Small intestine (tissue), 7 donors: ENCODE data around the gene SLC26A3. TPM values are rescaled to one million over a fixed set of nuclear protein-coding genes. Genes with fewer than 3 reads are reported as not detected.

Experiments
- DNase-seq, 2 donors: peaks; one replicate each; pipeline versions ENCODE4 v3.0.0 to v3.0.0-alpha.2; 2013
- FAIRE-seq: peaks from 2 replicates; lab custom pipeline; 2012; peaks lifted over from hg19 to GRCh38; lab: Jason Lieb, UNC
- H3K27ac ChIP-seq, 3 donors: one replicate each; pipeline ENCODE4 v1.5.1; 2013; ENCODE audit warnings: low read length in 2 of 3, mild to moderate bottlenecking in 2 of 3, control low read depth in 1 of 3, inconsistent platforms in 1 of 3, low read depth in 1 of 3, moderate library complexity in 1 of 3
- H3K27me3 ChIP-seq, 3 donors: one replicate each; pipeline ENCODE4 v1.6.1; 2013; ENCODE audit warnings: low read length in 3 of 3, inconsistent platforms in 1 of 3; ENCODE audit not compliant: control insufficient read depth in 3 of 3, insufficient read depth in 3 of 3
- H3K36me3 ChIP-seq, 3 donors: one replicate each; pipeline ENCODE4 v1.6.1; 2013; ENCODE audit warnings: low read length in 3 of 3, inconsistent platforms in 1 of 3, low read depth in 1 of 3, mild to moderate bottlenecking in 1 of 3, moderate library complexity in 1 of 3; ENCODE audit not compliant: control insufficient read depth in 3 of 3, insufficient read depth in 2 of 3
- H3K4me1 ChIP-seq, 3 donors: one replicate each; pipeline ENCODE4 v1.6.1; 2013; ENCODE audit warnings: low read length in 2 of 3, inconsistent platforms in 1 of 3, low read depth in 1 of 3, mild to moderate bottlenecking in 1 of 3, moderate library complexity in 1 of 3; ENCODE audit not compliant: control insufficient read depth in 3 of 3, insufficient read depth in 2 of 3
- H3K4me3 ChIP-seq, 3 donors: one replicate each; pipeline ENCODE4 v1.5.1; 2013; ENCODE audit warnings: low read length in 3 of 3, control low read depth in 1 of 3, inconsistent platforms in 1 of 3, low read depth in 1 of 3, mild to moderate bottlenecking in 1 of 3, moderate library complexity in 1 of 3
- H3K9me3 ChIP-seq, 2 donors: one replicate each; pipeline ENCODE4 v1.6.1; 2013; ENCODE audit warnings: low read depth in 1 of 2, low read length in 1 of 2; ENCODE audit not compliant: control insufficient read depth in 2 of 2, insufficient read depth in 1 of 2
- WGBS, 3 donors: extraction: QIAGEN DNeasy Blood & Tissue Kit; methylation state at CpG; one replicate each; pipeline ENCODE4 v1.1.7; 2013; 5-methylcytosine and 5-hydroxymethylcytosine counted together
- polyA plus RNA-seq, 4 donors: library from polyadenylated mRNA; stranded (reverse) in 3 of 4; unstranded in 1 of 4; fragments of 200-250 nt in 3 of 4; fragments of 120-200 nt in 1 of 4; gene quantifications; one replicate each; pipeline versions ENCODE4 v1.2.1 to v1.2.3, GENCODE V29; 2013
- donor health status: healthy with polysubstance abuse.
- donor health status: control.
- donor health status: control.
- donor health status: Bipolar disorder and iron deficiency.
- donor health status: healthy.

Gene SLC26A3
- polyA plus RNA-seq, 4 donors: 56.0 to 295 (median 96.4) TPM

GRCh38 chr7:107830420-107830819, 27.4 kb upstream of the SLC26A3 start:
- Histone ChIP-seq H3K9me3 (no peaks in the 10 kb centered on the region), H3K4me3 (no peak overlapping the region), H3K27me3 (no peaks in the 10 kb centered on the region), H3K4me1 (peaks cover 0 to 28% (median 11%) of the 10 kb centered on the region in 3 donors), H3K36me3 (no peaks in the 10 kb centered on the region), H3K27ac (peak overlapping the region in 2 of 3 donors; percentile 48 to 79)
- 19 to 58% (median 43%) methylated on average over 3 of the region's 3 CpGs for WGBS, 3 donors
- FAIRE-seq: no peak
- DNase-seq: peak; percentile 81 to 88

- no peak for FAIRE-seq
- WGBS, 3 donors: 90 to 95% (median 90%) methylated on average over 4 of the region's 4 CpGs
Measured at GRCh38 chr7:107828540-107828939, 25.5 kb upstream of the SLC26A3 start.

GRCh38 chr7:107827501-107827900, 24.5 kb upstream of the SLC26A3 start:
- no peak overlapping the region for H3K27ac ChIP-seq
- no peaks in the 10 kb centered on the region for H3K27me3 ChIP-seq
- FAIRE-seq (no peak), DNase-seq (no peak)
- no peak overlapping the region for H3K4me3 ChIP-seq
- peaks cover 0 to 5% of the 10 kb centered on the region in 2 donors for H3K9me3 ChIP-seq
- no peaks in the 10 kb centered on the region for H3K36me3 ChIP-seq
- peaks cover 0 to 13% (median 0%) of the 10 kb centered on the region in 3 donors for H3K4me1 ChIP-seq
- 82 to 89% (median 87%) methylated on average over 2 of the region's 2 CpGs for WGBS, 3 donors

More at GRCh38 chr7:107828540-107828939, 25.5 kb upstream of the SLC26A3 start:
- Histone ChIP-seq H3K36me3 (no peaks in the 10 kb centered on the region), H3K9me3 (peaks cover 0 to 5% of the 10 kb centered on the region in 2 donors), H3K4me1 (peaks cover 0 to 13% (median 4%) of the 10 kb centered on the region in 3 donors), H3K27me3 (no peaks in the 10 kb centered on the region), H3K4me3 (no peak overlapping the region), H3K27ac (no peak overlapping the region)
- DNase-seq: no peak

GRCh38 chr7:107826451-107826850, 23.4 kb upstream of the SLC26A3 start:
- Histone ChIP-seq H3K4me3 (no peak overlapping the region), H3K27me3 (no peaks in the 10 kb centered on the region), H3K27ac (no peak overlapping the region), H3K9me3 (peaks cover 0 to 5% of the 10 kb centered on the region in 2 donors), H3K36me3 (no peaks in the 10 kb centered on the region), H3K4me1 (peaks cover 0 to 13% (median 0%) of the 10 kb centered on the region in 3 donors)
- no peak for DNase-seq
- 86 to 88% (median 88%) methylated on average over 2 of the region's 2 CpGs for WGBS, 3 donors
- FAIRE-seq: no peak

GRCh38 chr7:107824858-107825257, 21.8 kb upstream of the SLC26A3 start:
- 79 to 91% (median 90%) methylated on average over 1 of the region's 1 CpG for WGBS, 3 donors
- H3K27ac ChIP-seq: no peak overlapping the region
- H3K9me3 ChIP-seq: peaks cover 0 to 5% of the 10 kb centered on the region in 2 donors
- FAIRE-seq (no peak), DNase-seq (no peak)
- peaks cover 0 to 1% (median 0%) of the 10 kb centered on the region in 3 donors for H3K4me1 ChIP-seq
- no peaks in the 10 kb centered on the region for H3K36me3 ChIP-seq
- H3K4me3 ChIP-seq: no peak overlapping the region
- no peaks in the 10 kb centered on the region for H3K27me3 ChIP-seq

- 61 to 80% (median 63%) methylated on average over 2 of the region's 2 CpGs for WGBS, 3 donors
- Histone ChIP-seq H3K36me3 (no peaks in the 10 kb centered on the region), H3K4me1 (no peaks in the 10 kb centered on the region), H3K4me3 (no peak overlapping the region), H3K9me3 (no peaks in the 10 kb centered on the region), H3K27ac (no peak overlapping the region), H3K27me3 (peaks cover 0 to 2% (median 0%) of the 10 kb centered on the region in 3 donors)
- DNase-seq (no peak), FAIRE-seq (no peak)
Measured at GRCh38 chr7:107818622-107819021, 15.6 kb upstream of the SLC26A3 start.

- Histone ChIP-seq H3K36me3 (no peaks in the 10 kb centered on the region), H3K4me3 (no peak overlapping the region), H3K27me3 (peaks cover 0 to 2% (median 0%) of the 10 kb centered on the region in 3 donors), H3K9me3 (no peaks in the 10 kb centered on the region), H3K27ac (no peak overlapping the region), H3K4me1 (no peaks in the 10 kb centered on the region)
- no peak for DNase-seq
- FAIRE-seq: no peak
- 79 to 91% (median 85%) methylated on average over 6 of the region's 6 CpGs for WGBS, 3 donors
Measured at GRCh38 chr7:107816011-107816566, 13.1 kb upstream of the SLC26A3 start.

- FAIRE-seq: no peak
- no peak overlapping the region for H3K27ac ChIP-seq
- WGBS, 3 donors: 43 to 49% (median 47%) methylated on average over 4 of the region's 4 CpGs
Measured at GRCh38 chr7:107815254-107815882, 12.3 kb upstream of the SLC26A3 start.

More at GRCh38 chr7:107815254-107815882, 12.3 kb upstream of the SLC26A3 start:
- DNase-seq: no peak
- Histone ChIP-seq H3K36me3 (no peaks in the 10 kb centered on the region), H3K9me3 (no peaks in the 10 kb centered on the region), H3K4me1 (no peaks in the 10 kb centered on the region), H3K4me3 (no peak overlapping the region), H3K27me3 (peaks cover 0 to 2% (median 0%) of the 10 kb centered on the region in 3 donors)
